Progenitor cell of endocrine pancreas (in vitro differentiated cells): ENCODE results near the gene FAM9A. TPM values are rescaled to one million over a fixed set of nuclear protein-coding genes. Genes with fewer than 3 reads are reported as not detected.

Source experiments
- DNase-seq: peaks from one replicate; pipeline ENCODE4 v3.0.0; 2021; ENCODE audit warnings: low spot score; ENCODE audit not compliant: unreplicated experiment
- H3K27ac Mint-ChIP-seq: 2 replicates; pipeline ENCODE4 v1.8.0; 2021; ENCODE audit warnings: mild to moderate bottlenecking, moderate library complexity, mixed read lengths
- H3K27me3 Mint-ChIP-seq: 2 replicates; pipeline ENCODE4 v1.8.0; 2021; ENCODE audit warnings: mixed read lengths
- H3K36me3 Mint-ChIP-seq: 2 replicates; pipeline ENCODE4 v1.8.0; 2022; ENCODE audit warnings: mixed read lengths; ENCODE audit not compliant: insufficient read depth
- H3K4me1 Mint-ChIP-seq: 2 replicates; pipeline ENCODE4 v1.8.0; 2021; ENCODE audit warnings: low read depth, mixed read lengths
- H3K4me3 Mint-ChIP-seq: 2 replicates; pipeline ENCODE4 v1.8.0; 2021; ENCODE audit warnings: low read depth, mild to moderate bottlenecking, moderate library complexity, mixed read lengths
- H3K9me3 Mint-ChIP-seq: 2 replicates; pipeline ENCODE4 v1.8.0; 2021; ENCODE audit warnings: low read depth, mixed read lengths
- CTCF ChIP-seq: fragments of 200-600 bp; sonication (generic); IDR thresholded peaks from one replicate; pipeline ENCODE4 v1.5.0; 2021; ENCODE audit warnings: antibody characterized with exemption, mild to moderate bottlenecking; ENCODE audit not compliant: unreplicated experiment
- total RNA-seq: library from RNA; stranded (reverse); gene quantifications from 2 replicates; pipeline ENCODE4 v1.2.1, GENCODE V29; 2021

Gene FAM9A
- total RNA-seq, 1 donor from 2014 or later, result not detected

GRCh38 chrX:8822002-8822401 is 20.8 kb upstream of the FAM9A start:
- Mint-ChIP-seq H3K4me1 (peaks cover 2% of the 10 kb centered on the region), H3K9me3 (peaks cover 4% of the 10 kb centered on the region), H3K36me3 (no peaks in the 10 kb centered on the region), H3K27ac (no peak overlapping the region), H3K4me3 (no peak overlapping the region), H3K27me3 (no peaks in the 10 kb centered on the region)
- TF ChIP-seq CTCF, result no peak
- DNase-seq, result no peak

- no peak for DNase-seq
- H3K4me1 Mint-ChIP-seq, result peaks cover 2% of the 10 kb centered on the region
- H3K27me3 Mint-ChIP-seq, result no peaks in the 10 kb centered on the region
- no peak overlapping the region for H3K4me3 Mint-ChIP-seq
- peaks cover 4% of the 10 kb centered on the region for H3K9me3 Mint-ChIP-seq
- TF ChIP-seq CTCF, result peak; percentile 35
- no peak overlapping the region for H3K27ac Mint-ChIP-seq
- no peaks in the 10 kb centered on the region for H3K36me3 Mint-ChIP-seq
Observed at GRCh38 chrX:8820910-8821527, 19.8 kb upstream of the FAM9A start.

GRCh38 chrX:8815460-8816065 is 14.4 kb upstream of the FAM9A start:
- Mint-ChIP-seq H3K9me3 (no peaks in the 10 kb centered on the region), H3K27me3 (no peaks in the 10 kb centered on the region), H3K27ac (no peak overlapping the region), H3K36me3 (no peaks in the 10 kb centered on the region), H3K4me3 (no peak overlapping the region), H3K4me1 (no peaks in the 10 kb centered on the region)
- peak; percentile 83 for TF ChIP-seq CTCF
- DNase-seq, result peak; percentile 27

- H3K27ac Mint-ChIP-seq, result no peak overlapping the region
- H3K4me1 Mint-ChIP-seq, result no peaks in the 10 kb centered on the region
- no peaks in the 10 kb centered on the region for H3K27me3 Mint-ChIP-seq
- TF ChIP-seq CTCF, result no peak
- no peaks in the 10 kb centered on the region for H3K36me3 Mint-ChIP-seq
- no peaks in the 10 kb centered on the region for H3K9me3 Mint-ChIP-seq
- no peak for DNase-seq
- no peak overlapping the region for H3K4me3 Mint-ChIP-seq
Observed at GRCh38 chrX:8813036-8813435, 11.9 kb upstream of the FAM9A start.

GRCh38 chrX:8811611-8812010 is 10.4 kb upstream of the FAM9A start:
- no peak for TF ChIP-seq CTCF
- H3K27ac Mint-ChIP-seq, result no peak overlapping the region
- no peaks in the 10 kb centered on the region for H3K4me1 Mint-ChIP-seq
- no peak for DNase-seq
- no peaks in the 10 kb centered on the region for H3K9me3 Mint-ChIP-seq
- H3K27me3 Mint-ChIP-seq, result no peaks in the 10 kb centered on the region
- no peaks in the 10 kb centered on the region for H3K36me3 Mint-ChIP-seq
- no peak overlapping the region for H3K4me3 Mint-ChIP-seq
